H1 (cell line): ENCODE measurements around the gene ARHGEF10L. TPM values are rescaled to one million over a fixed set of nuclear protein-coding genes. Genes with fewer than 3 reads are reported as not detected.

Experiments used
- CTCF ChIA-PET: fragments of 300-600 bp; sonication (Branson Sonifier 250); formaldehyde crosslinking; loops from one replicate; lab custom pipeline; 2021; ENCODE audit not compliant: partially characterized antibody; lab: Charles Lee
- POLR2A ChIA-PET: fragments of 300-600 bp; sonication (Branson Sonifier 250); formaldehyde crosslinking; loops from one replicate; lab custom pipeline; 2021; ENCODE audit warnings: inconsistent platforms; ENCODE audit not compliant: partially characterized antibody; lab: Charles Lee
- DNase-seq, 2 experiments: peaks; one replicate each; pipeline versions ENCODE4 v3.0.0 to v3.0.0-alpha.2; 2010 to 2022; ENCODE audit warnings: low spot score in 2 of 2, low read depth in 1 of 2, mixed read lengths in 1 of 2
- FAIRE-seq: peaks from 2 replicates; lab custom pipeline; 2011; peaks lifted over from hg19 to GRCh38; lab: Jason Lieb, UNC
- H2AFZ ChIP-seq: 2 replicates; pipeline ENCODE4 v1.8.1; 2012; ENCODE audit warnings: low read length, inconsistent platforms
- H2AK5ac ChIP-seq: 2 replicates; pipeline ENCODE4 v1.6.1; 2013; ENCODE audit warnings: low read depth, low read length
- H2BK120ac ChIP-seq: replicated peaks from 2 replicates; pipeline ENCODE3; 2013; ENCODE audit warnings: low read depth, low read length, inconsistent platforms
- H2BK12ac ChIP-seq: 2 replicates; pipeline ENCODE4 v1.6.1; 2013; ENCODE audit warnings: low read depth, low read length
- H2BK15ac ChIP-seq: 2 replicates; pipeline ENCODE4 v1.6.1; 2013; ENCODE audit warnings: low read length
- H2BK20ac ChIP-seq: 2 replicates; pipeline ENCODE4 v1.6.1; 2013; ENCODE audit warnings: low read length
- H2BK5ac ChIP-seq: 2 replicates; pipeline ENCODE4 v1.6.1; 2013; ENCODE audit warnings: low read depth, low read length
- H3K14ac ChIP-seq: 2 replicates; pipeline ENCODE4 v1.6.1; 2013; ENCODE audit warnings: inconsistent platforms; ENCODE audit not compliant: insufficient read length
- H3K18ac ChIP-seq: 2 replicates; pipeline ENCODE4 v1.6.1; 2013; ENCODE audit warnings: low read length; ENCODE audit errors: extremely low read depth
- H3K23ac ChIP-seq: 2 replicates; pipeline ENCODE4 v1.6.1; 2013; ENCODE audit warnings: inconsistent platforms; ENCODE audit not compliant: insufficient read length
- H3K23me2 ChIP-seq: 2 replicates; pipeline ENCODE4 v1.6.1; 2013; ENCODE audit warnings: low read depth, low read length
- H3K27ac ChIP-seq: 2 replicates; pipeline ENCODE4 v1.6.1; 2011; ENCODE audit warnings: low read depth, low read length, inconsistent platforms
- H3K27me3 ChIP-seq, 4 experiments: replicated peaks in 1 of 4; 1 replicate in 1 of 4; 2 replicates in 3 of 4; pipeline versions ENCODE4 v1.6.1 to v1.8.1; 2011 to 2013; ENCODE audit warnings: low read length in 3 of 4, mild to moderate bottlenecking in 3 of 4, inconsistent platforms in 2 of 4, mixed read lengths in 2 of 4, moderate library complexity in 1 of 4; ENCODE audit not compliant: control insufficient read depth in 3 of 4, insufficient read depth in 3 of 4; ENCODE audit errors: extremely low read depth in 1 of 4
- H3K36me3 ChIP-seq, 4 experiments: 2 replicates each; pipeline versions ENCODE4 v1.6.1 to v1.8.1; 2011 to 2013; ENCODE audit warnings: mild to moderate bottlenecking in 4 of 4, low read length in 3 of 4, moderate library complexity in 2 of 4, control low read depth in 1 of 4, inconsistent platforms in 1 of 4; ENCODE audit not compliant: insufficient read depth in 4 of 4, control insufficient read depth in 2 of 4
- H3K4ac ChIP-seq: replicated peaks from 2 replicates; pipeline ENCODE3; 2013; ENCODE audit warnings: low read length, low read depth, mixed read lengths, inconsistent platforms; ENCODE audit not compliant: insufficient read length
- H3K4me1 ChIP-seq, 4 experiments: replicated peaks in 1 of 4; 1 replicate in 1 of 4; 2 replicates in 3 of 4; pipeline versions ENCODE4 v1.6.1 to v1.8.1; 2011 to 2013; ENCODE audit warnings: low read length in 3 of 4, inconsistent platforms in 2 of 4, mixed read lengths in 1 of 4; ENCODE audit not compliant: insufficient read depth in 4 of 4, control insufficient read depth in 3 of 4
- H3K4me2 ChIP-seq, 2 experiments: 2 replicates each; pipeline versions ENCODE4 v1.6.1 to v1.8.1; 2011 to 2013; ENCODE audit warnings: low read depth in 2 of 2, low read length in 2 of 2, control low read depth in 1 of 2, inconsistent platforms in 1 of 2, mild to moderate bottlenecking in 1 of 2; ENCODE audit not compliant: insufficient read depth in 1 of 2
- H3K4me3 ChIP-seq, 4 experiments: fragments of 200-600, 300-600 bp in 1 of 4; sonication (generic), shearing (Covaris generic), sonication (Bioruptor Twin) in 1 of 4; 2 replicates each; pipeline versions ENCODE4 v1.5.1 to v1.8.1; 2011 to 2016; ENCODE audit warnings: low read length in 4 of 4, low read depth in 3 of 4, control low read depth in 2 of 4, inconsistent platforms in 2 of 4, mild to moderate bottlenecking in 2 of 4, mixed read lengths in 1 of 4, moderate library complexity in 1 of 4; ENCODE audit not compliant: insufficient read depth in 2 of 4; ENCODE audit errors: extremely low read depth in 1 of 4
- H3K56ac ChIP-seq: replicated peaks from 2 replicates; pipeline ENCODE3; 2013; ENCODE audit warnings: low read depth, mild to moderate bottlenecking, mixed read lengths, low read length, inconsistent platforms; ENCODE audit not compliant: insufficient read length
- H3K79me1 ChIP-seq: 2 replicates; pipeline ENCODE4 v1.6.1; 2013; ENCODE audit warnings: low read depth, low read length, control low read depth
- H3K79me2 ChIP-seq, 2 experiments: 2 replicates each; pipeline versions ENCODE4 v1.6.1 to v1.8.1; 2012 to 2013; ENCODE audit warnings: low read length in 2 of 2, mild to moderate bottlenecking in 2 of 2, inconsistent platforms in 1 of 2; ENCODE audit not compliant: insufficient read depth in 2 of 2, control insufficient read depth in 1 of 2
- H3K9ac ChIP-seq, 4 experiments: replicated peaks in 1 of 4; 1 replicate in 1 of 4; 2 replicates in 3 of 4; pipeline versions ENCODE4 v1.6.1 to v1.8.1; 2011 to 2013; ENCODE audit warnings: low read depth in 3 of 4, low read length in 3 of 4, control low read depth in 2 of 4, mild to moderate bottlenecking in 2 of 4, moderate library complexity in 2 of 4, inconsistent platforms in 1 of 4; ENCODE audit errors: extremely low read depth in 1 of 4
- H3K9me3 ChIP-seq, 2 experiments: 2 replicates each; pipeline versions ENCODE4 v1.6.1 to v1.8.1; 2012 to 2013; ENCODE audit warnings: mild to moderate bottlenecking in 2 of 2, moderate library complexity in 2 of 2, control low read depth in 1 of 2, inconsistent platforms in 1 of 2, low read depth in 1 of 2, low read length in 1 of 2, mixed read lengths in 1 of 2; ENCODE audit not compliant: insufficient read depth in 2 of 2
- H4K20me1 ChIP-seq, 2 experiments: replicated peaks in 1 of 2; 2 replicates each; pipeline versions ENCODE3 to v1.8.1; 2011 to 2013; ENCODE audit warnings: inconsistent platforms in 2 of 2, low read length in 2 of 2, mild to moderate bottlenecking in 1 of 2; ENCODE audit not compliant: insufficient read depth in 2 of 2, control insufficient read depth in 1 of 2
- H4K5ac ChIP-seq: 2 replicates; pipeline ENCODE4 v1.6.1; 2013; ENCODE audit warnings: low read length, low read depth, mixed read lengths, inconsistent platforms; ENCODE audit not compliant: insufficient read length
- H4K8ac ChIP-seq: 2 replicates; pipeline ENCODE4 v1.8.0; 2013; ENCODE audit warnings: mild to moderate bottlenecking, moderate library complexity, low read length, inconsistent platforms; ENCODE audit not compliant: insufficient read depth; ENCODE audit errors: extremely low read depth
- H4K91ac ChIP-seq: replicated peaks from 2 replicates; pipeline ENCODE3; 2013; ENCODE audit warnings: low read length, mixed read lengths, inconsistent platforms; ENCODE audit not compliant: insufficient read length
- EZH2 ChIP-seq: fragments of 200-600 bp; sonication (generic); IDR thresholded peaks from 2 replicates; pipeline ENCODE4 v1.7.1; 2012; ENCODE audit warnings: low read depth, mild to moderate bottlenecking, moderate library complexity, low read length, inconsistent platforms; ENCODE audit not compliant: severe bottlenecking
- JUN ChIP-seq: IDR thresholded peaks from 2 replicates; pipeline ENCODE4 v1.6.1; 2011; ENCODE audit warnings: low read depth, mild to moderate bottlenecking, improper control_type of control experiment, low read length
- KDM1A ChIP-seq: fragments of 200-600, 300-600 bp; sonication (generic); IDR thresholded peaks from 2 replicates; pipeline ENCODE4 v1.7.1; 2016; ENCODE audit warnings: mild to moderate bottlenecking, low read length, borderline replicate concordance
- SRF ChIP-seq: IDR thresholded peaks from 2 replicates; pipeline ENCODE4 v1.6.1; 2011; ENCODE audit warnings: mild to moderate bottlenecking, low read depth, low read length, moderate library complexity
- TAF1 ChIP-seq: IDR thresholded peaks from 2 replicates; pipeline ENCODE4 v1.6.1; 2011; ENCODE audit warnings: mild to moderate bottlenecking, low read depth, low read length
- WGBS, 2 experiments: shearing (Covaris generic) in 1 of 2; methylation state at CpG; one replicate each; pipeline versions ENCODE4 v1.1.6 to v1.1.7; 2013 to 2015; ENCODE audit warnings: low lambda C conversion rate in 2 of 2, mixed read lengths in 2 of 2, inconsistent platforms in 1 of 2, low coverage in 1 of 2, missing lambda C conversion rate in 1 of 2; ENCODE audit not compliant: insufficient replicate concordance in 2 of 2, insufficient coverage in 1 of 2, insufficient read length in 1 of 2; ENCODE audit errors: extremely low coverage in 1 of 2, missing lambda C conversion rate in 1 of 2; 5-methylcytosine and 5-hydroxymethylcytosine counted together
- polyA plus RNA-seq, 7 experiments: library from polyadenylated mRNA; depleted of rRNA in 3 of 7; stranded (reverse) in 5 of 7; unstranded in 2 of 7; fragments of >200 nt in 5 of 7; fragments of 200-250 nt in 2 of 7; gene quantifications; 1 replicate in 5 of 7; 2 replicates in 1 of 7; 4 replicates in 1 of 7; pipeline versions ENCODE4 v1.2.1 to v1.2.3, GENCODE V29; 2011 to 2013; ENCODE audit warnings: missing spikeins in 2 of 7, mixed read lengths in 2 of 7
- total RNA-seq: library from RNA; stranded (reverse); fragmentation: NEBNext Ultra II Directional; extraction: Animal tissue kit (Norgen Biotek cat#: 25700); gene quantifications from 2 replicates; pipeline ENCODE4 v1.2.1, GENCODE V29; 2021
- TF ChIP-seq, protein P1 (sequence below): IDR thresholded peaks from 2 replicates; pipeline ENCODE4 v1.6.1; 2011; ENCODE audit warnings: low read depth, mild to moderate bottlenecking, low read length; ENCODE audit not compliant: insufficient read depth

Gene ARHGEF10L
- total and polyA plus RNA-seq, 2 of the 8 experiments (the other 6 are each of a cell fraction or from before 2014, with no cell fraction given) = 33.6 to 39.6 TPM

- peaks cover 0 to 16% (median 10%) of the 10 kb centered on the region in 4 experiments; a peak in 5 of 7 replicates for H3K4me1 ChIP-seq
- no peak overlapping the region for H3K4me2 ChIP-seq
- H3K36me3 ChIP-seq = no peaks in the 10 kb centered on the region
- H4K91ac ChIP-seq = peak overlapping the region; percentile 58
- no peak overlapping the region for H3K56ac ChIP-seq
- H3K23ac ChIP-seq = no peak overlapping the region
- no peak overlapping the region; the same call in 1 of the 2 replicates for H3K18ac ChIP-seq
- no peak for DNase-seq
- H4K20me1 ChIP-seq = no peaks in the 10 kb centered on the region
- H3K4me3 ChIP-seq = no peak overlapping the region
- peaks cover 5% of the 10 kb centered on the region; the same call in 1 of the 2 replicates for H3K23me2 ChIP-seq
- POLR2A ChIA-PET = interaction anchor here (0.6 to 3.5 kb wide), 6 partner anchors 8 to 42 kb away, joined by 3 to 15 read pairs (median 6); partner anchors contain the start of gene ARHGEF10L
- H3K27me3 ChIP-seq = no peaks in the 10 kb centered on the region
- H3K79me2 ChIP-seq = no peaks in the 10 kb centered on the region
- H2BK20ac ChIP-seq = no peak overlapping the region
- WGBS, 2 experiments = 85% methylated on average over 4 of the region's 4 CpGs; no CpG with 5 or more reads in 1 of the 2 experiments
- no peaks in the 10 kb centered on the region for H3K79me1 ChIP-seq
- FAIRE-seq = no peak
- no peak overlapping the region for H2BK120ac ChIP-seq
- H2AFZ ChIP-seq = no peak overlapping the region
- no peak overlapping the region for H3K4ac ChIP-seq
- H2AK5ac ChIP-seq = peak overlapping the region; percentile 39
- H2BK15ac ChIP-seq = no peak overlapping the region
- CTCF ChIA-PET = interaction anchor here (0.6 to 86.2 kb wide), 7 partner anchors 17 to 312 kb away, joined by 3 to 1640 read pairs (median 13); no protein-coding TSS in a partner anchor
- H4K8ac ChIP-seq = no peak overlapping the region
- no peak overlapping the region for H3K9ac ChIP-seq
- H3K14ac ChIP-seq = no peak overlapping the region
- no peak overlapping the region for H3K27ac ChIP-seq
- H2BK5ac ChIP-seq = no peak overlapping the region; the same call in 1 of the 2 replicates
- peak overlapping the region; percentile 2; the same call in 1 of the 2 replicates for H2BK12ac ChIP-seq
- no peaks in the 10 kb centered on the region; a peak in 1 of 4 replicates for H3K9me3 ChIP-seq
- TF ChIP-seq KDM1A (peak; percentile 76; the same call in 1 of the 2 replicates), SRF (no peak), TAF1 (no peak), EZH2 (no peak), JUN (no peak)
- TF ChIP-seq, protein P1, sequence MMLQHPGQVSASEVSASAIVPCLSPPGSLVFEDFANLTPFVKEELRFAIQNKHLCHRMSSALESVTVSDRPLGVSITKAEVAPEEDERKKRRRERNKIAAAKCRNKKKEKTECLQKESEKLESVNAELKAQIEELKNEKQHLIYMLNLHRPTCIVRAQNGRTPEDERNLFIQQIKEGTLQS = no peak
- H4K5ac ChIP-seq = no peak overlapping the region
Observed at GRCh38 chr1:17531343-17531681, 8.2 kb upstream of the ARHGEF10L start.
